ENCODE data around the gene IFNGR2.

DNA sequence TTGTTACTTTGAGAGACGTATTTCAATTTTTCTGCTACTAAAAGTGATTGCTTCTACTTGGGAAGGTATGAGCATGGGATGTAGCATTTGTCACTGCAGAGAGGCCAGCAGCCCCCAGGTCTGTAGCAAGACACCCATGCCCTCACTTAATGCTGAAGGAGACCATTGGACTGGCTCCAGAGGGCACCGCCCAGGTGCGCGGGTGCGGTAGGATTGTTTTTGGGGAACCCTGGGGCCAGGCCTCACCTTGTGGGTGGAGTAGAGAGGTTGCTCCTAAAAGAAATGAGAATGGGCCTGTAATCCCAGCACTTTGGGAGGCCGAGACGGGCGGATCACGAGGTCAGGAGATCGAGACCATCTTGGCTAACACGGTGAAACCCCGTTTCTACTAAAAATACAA, 30.6 kb upstream of the IFNGR2 start:
- no peak for TF ChIP-seq POLR2A (IDR thresholded peaks at IDR 0.05; ENCODE audit: low read depth, low read length)
- TF ChIP-seq PAX5 (IDR thresholded peaks at IDR 0.05; ENCODE audit: insufficient read depth, low read length, severe bottlenecking): no peak
- no peak for TF ChIP-seq POLR2AphosphoS5 (IDR thresholded peaks at IDR 0.05; ENCODE audit: low read depth, low read length)

Measured in GM12891 (cell line).